Effector CD4-positive, alpha-beta T cell (primary cell): ENCODE measurements around the gene CAMK1.

Experiments
- DNase-seq: peaks from one replicate; pipeline ENCODE4 v3.0.0-alpha.2; 2020

Gene CAMK1

GRCh38 chr3:9732080-9732739 is 37.5 kb downstream of the CAMK1 start:
- peak; percentile 26 for DNase-seq

GRCh38 chr3:9731206-9732079 is 38.3 kb downstream of the CAMK1 start, which contains the start of gene BRPF1:
TSS of gene BRPF1 (plus strand) at chr3:9731735. CDS start at chr3:9734141, 2,406 bp downstream.
- peak; percentile 98 for DNase-seq

GRCh38 chr3:9730657-9731205 is 39.0 kb downstream of the CAMK1 start:
- DNase-seq: no peak

- no peak for DNase-seq
These were observed 40.3 kb downstream of the CAMK1 start for GRCh38 chr3:9729419-9729818.

- DNase-seq: no peak
These were observed 42.0 kb downstream of the CAMK1 start for GRCh38 chr3:9727743-9728142.

GRCh38 chr3:9727041-9727595 is 42.6 kb downstream of the CAMK1 start:
- peak; percentile 38 for DNase-seq

GRCh38 chr3:9725775-9726515 is 43.8 kb downstream of the CAMK1 start:
- DNase-seq: no peak

GRCh38 chr3:9721700-9722060 is 48.1 kb downstream of the CAMK1 start:
- no peak for DNase-seq

GRCh38 chr3:9721015-9721699 is 48.6 kb downstream of the CAMK1 start:
- no peak for DNase-seq

GRCh38 chr3:9718118-9718517 is 51.6 kb downstream of the CAMK1 start:
- no peak for DNase-seq

- no peak for DNase-seq
These were observed 52.2 kb downstream of the CAMK1 start for GRCh38 chr3:9717563-9717962.

GRCh38 chr3:9716801-9717555 is 52.8 kb downstream of the CAMK1 start:
- DNase-seq: no peak

- DNase-seq: no peak
These were observed 53.8 kb downstream of the CAMK1 start for GRCh38 chr3:9715764-9716437.

- DNase-seq: no peak
These were observed 54.6 kb downstream of the CAMK1 start for GRCh38 chr3:9715136-9715535.

- DNase-seq: no peak
These were observed 56.6 kb downstream of the CAMK1 start for GRCh38 chr3:9713142-9713541.

GRCh38 chr3:9712415-9712814 is 57.3 kb downstream of the CAMK1 start:
- DNase-seq: no peak

GRCh38 chr3:9710174-9710739 is 59.5 kb downstream of the CAMK1 start:
- DNase-seq: no peak
